ENCODE measurements around the gene SPATA31C1.
"Not testable (repeated sequence)": the region's sequence is repeated elsewhere in the genome, so short reads cannot be mapped to it uniquely, and the experiment has no call there.

- TF ChIP-seq CTCF, POLR2AphosphoS5 (IDR thresholded peaks at IDR 0.05): not testable (repeated sequence)
These were observed 20.6 kb downstream of the SPATA31C1 start for GRCh38 chr9:87938336-87938735.

All from esophagus muscularis mucosa (tissue), 3 donors.